ENCODE data around the gene TIMD4. TPM values are rescaled to one million over a fixed set of nuclear protein-coding genes. Genes with fewer than 3 reads are reported as not detected.

The TIMD4 gene
- total and polyA plus RNA-seq, 8 donors, result 0.50 TPM; not detected in 7

DNA sequence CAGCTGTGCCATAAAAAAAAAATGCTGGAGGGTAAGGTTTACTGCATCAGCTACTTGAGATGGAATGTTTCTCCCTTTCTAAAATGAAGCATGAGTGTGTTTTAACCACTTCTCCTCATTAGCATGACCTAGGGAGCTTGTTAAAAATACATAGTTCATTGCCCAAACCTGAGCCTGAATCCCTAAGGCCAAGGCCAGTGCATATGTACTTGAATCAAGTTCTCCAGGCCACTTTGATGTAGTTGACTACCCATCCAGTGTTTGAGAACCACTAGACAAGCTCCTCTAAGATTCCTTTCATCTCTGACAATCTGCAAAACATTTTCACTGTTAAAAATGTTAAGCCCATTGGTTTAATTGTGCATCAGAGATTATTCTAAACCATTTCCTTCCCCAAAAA lies 6.7 kb downstream of the TIMD4 start:
- no peaks in the 10 kb centered on the region for H3K36me3 ChIP-seq
- H3K27me3 ChIP-seq, result no peaks in the 10 kb centered on the region
- FAIRE-seq (no peak), ATAC-seq (no peak), DNase-seq (no peak)
- no peak overlapping the region for H3K4me3 ChIP-seq
- H3K9me3 ChIP-seq, result no peaks in the 10 kb centered on the region
- TF ChIP-seq, protein P1, sequence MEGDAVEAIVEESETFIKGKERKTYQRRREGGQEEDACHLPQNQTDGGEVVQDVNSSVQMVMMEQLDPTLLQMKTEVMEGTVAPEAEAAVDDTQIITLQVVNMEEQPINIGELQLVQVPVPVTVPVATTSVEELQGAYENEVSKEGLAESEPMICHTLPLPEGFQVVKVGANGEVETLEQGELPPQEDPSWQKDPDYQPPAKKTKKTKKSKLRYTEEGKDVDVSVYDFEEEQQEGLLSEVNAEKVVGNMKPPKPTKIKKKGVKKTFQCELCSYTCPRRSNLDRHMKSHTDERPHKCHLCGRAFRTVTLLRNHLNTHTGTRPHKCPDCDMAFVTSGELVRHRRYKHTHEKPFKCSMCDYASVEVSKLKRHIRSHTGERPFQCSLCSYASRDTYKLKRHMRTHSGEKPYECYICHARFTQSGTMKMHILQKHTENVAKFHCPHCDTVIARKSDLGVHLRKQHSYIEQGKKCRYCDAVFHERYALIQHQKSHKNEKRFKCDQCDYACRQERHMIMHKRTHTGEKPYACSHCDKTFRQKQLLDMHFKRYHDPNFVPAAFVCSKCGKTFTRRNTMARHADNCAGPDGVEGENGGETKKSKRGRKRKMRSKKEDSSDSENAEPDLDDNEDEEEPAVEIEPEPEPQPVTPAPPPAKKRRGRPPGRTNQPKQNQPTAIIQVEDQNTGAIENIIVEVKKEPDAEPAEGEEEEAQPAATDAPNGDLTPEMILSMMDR (IDR thresholded peaks at IDR 0.05), result no peak
- no peaks in the 10 kb centered on the region for H3K4me1 ChIP-seq
- no peak overlapping the region for H3K27ac ChIP-seq
- intact Hi-C loops (cut with DNase I), result no loop called here

DNA sequence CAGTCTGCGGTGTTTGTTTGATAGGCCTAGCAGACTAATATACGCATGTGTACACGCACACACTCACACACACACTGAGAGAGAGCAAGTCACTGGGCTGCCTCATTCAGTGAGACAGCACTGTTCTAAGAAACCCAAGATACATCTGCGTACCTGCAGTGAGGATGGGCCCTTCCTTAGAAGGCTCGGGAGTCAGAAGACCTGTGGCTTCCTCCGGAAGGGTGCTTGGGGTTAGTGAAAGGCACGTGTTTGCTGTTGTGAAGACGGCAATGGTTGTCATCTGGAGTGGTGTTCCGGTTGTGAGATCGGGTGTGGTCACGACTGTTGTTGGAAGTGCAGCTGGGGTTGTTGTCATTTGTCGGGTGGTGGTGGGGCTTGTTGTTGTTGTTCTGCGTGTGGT lies 11.7 kb downstream of the TIMD4 start:
- no peaks in the 10 kb centered on the region for H3K4me1 ChIP-seq
- FAIRE-seq (no peak), DNase-seq (no peak), ATAC-seq (no peak)
- intact Hi-C loops (cut with DNase I), result no loop called here
- TF ChIP-seq, protein P1 (IDR thresholded peaks at IDR 0.05), result no peak
- no peaks in the 10 kb centered on the region for H3K9me3 ChIP-seq
- H3K4me3 ChIP-seq, result no peak overlapping the region
- H3K36me3 ChIP-seq, result no peaks in the 10 kb centered on the region
- 79 to 91% methylated on average over 13 of the region's 13 CpGs for WGBS, 2 donors
- no peak overlapping the region for H3K27ac ChIP-seq
- no peaks in the 10 kb centered on the region for H3K27me3 ChIP-seq

DNA sequence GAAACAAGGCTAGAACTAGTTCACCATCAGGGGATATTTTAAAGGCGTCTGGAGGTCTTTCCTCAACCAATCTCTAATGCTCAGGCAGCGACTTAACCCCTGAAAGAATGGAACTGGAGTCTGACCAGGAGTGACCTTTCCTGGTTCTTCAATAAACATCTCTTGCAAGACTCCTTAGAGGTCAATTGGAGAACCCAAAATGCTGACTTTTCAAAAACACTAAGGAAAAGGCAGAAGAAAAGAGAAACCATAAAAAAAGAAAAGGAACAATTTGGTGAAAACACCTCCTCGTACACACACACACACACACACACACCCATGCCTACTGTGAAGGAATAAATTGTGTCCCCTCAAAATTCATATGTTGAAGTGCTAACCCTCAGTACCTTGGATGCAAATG lies 12.3 kb downstream of the TIMD4 start:
- no peaks in the 10 kb centered on the region for H3K36me3 ChIP-seq

DNA sequence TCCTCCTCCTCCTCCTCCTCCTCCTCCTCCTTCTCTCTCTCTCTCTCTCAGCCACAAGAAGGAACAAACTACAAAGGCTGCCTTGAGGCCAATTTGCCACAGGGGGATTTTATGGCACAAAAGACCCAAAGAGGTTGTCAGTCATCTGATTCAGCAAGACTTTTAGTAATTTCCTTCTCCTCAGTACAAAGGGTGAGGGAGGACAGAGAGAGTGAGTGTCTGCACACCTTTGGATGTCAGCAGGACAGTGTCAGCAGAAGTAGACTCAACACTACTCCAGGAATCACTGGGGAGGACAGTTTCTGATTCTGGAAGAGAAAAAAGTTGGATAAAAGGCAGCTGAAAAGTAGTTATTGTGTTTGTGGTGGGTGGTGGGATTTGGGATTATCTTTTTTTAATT lies 13.6 kb downstream of the TIMD4 start:
- intact Hi-C loops (cut with DNase I), result no loop called here

More for the DNA sequence above, 12.3 kb downstream of the TIMD4 start:
- intact Hi-C loops (cut with DNase I), result no loop called here
- H3K4me3 ChIP-seq, result no peak overlapping the region
- DNase-seq, result no peak
- H3K4me1 ChIP-seq, result no peaks in the 10 kb centered on the region
- H3K9me3 ChIP-seq, result no peaks in the 10 kb centered on the region
- H3K27me3 ChIP-seq, result no peaks in the 10 kb centered on the region
- WGBS, 2 donors, result 36 to 58% methylated on average over 3 of the region's 3 CpGs
- no peak for ATAC-seq
- TF ChIP-seq, protein P1 (IDR thresholded peaks at IDR 0.05), result no peak
- no peak for FAIRE-seq
- H3K27ac ChIP-seq, result no peak overlapping the region

DNA sequence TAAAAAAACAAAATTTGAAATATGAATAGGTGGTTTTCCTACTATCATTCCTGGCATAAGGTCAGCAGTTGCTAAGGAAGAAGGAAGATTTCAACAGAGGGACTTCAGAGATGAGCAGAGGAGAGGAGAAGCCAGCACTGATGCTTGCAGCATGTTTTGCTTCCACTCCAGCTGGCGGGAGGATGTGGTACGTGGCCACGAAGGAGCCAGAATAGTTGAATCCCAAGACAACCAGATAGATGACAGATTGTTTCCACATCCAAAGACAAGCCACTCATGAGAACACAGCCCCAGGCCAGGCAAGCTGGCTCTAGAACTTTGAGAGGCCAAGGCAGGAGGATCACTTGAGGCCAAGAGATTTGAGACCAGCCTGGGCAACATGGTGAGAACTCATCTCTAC lies 15.1 kb downstream of the TIMD4 start:
- Histone ChIP-seq H3K4me3 (no peak overlapping the region), H3K4me1 (no peaks in the 10 kb centered on the region), H3K27ac (no peak overlapping the region), H3K36me3 (no peaks in the 10 kb centered on the region), H3K27me3 (no peaks in the 10 kb centered on the region), H3K9me3 (no peaks in the 10 kb centered on the region)
- TF ChIP-seq, protein P1 (IDR thresholded peaks at IDR 0.05), result no peak
- no peak for DNase-seq
- no peak for ATAC-seq
- WGBS, 2 donors, result 74 to 85% methylated on average over 3 of the region's 3 CpGs
- intact Hi-C loops (cut with DNase I), result no loop called here
- no peak for FAIRE-seq

More for the DNA sequence above, 13.6 kb downstream of the TIMD4 start:
- H3K36me3 ChIP-seq, result no peaks in the 10 kb centered on the region
- H3K9me3 ChIP-seq, result no peaks in the 10 kb centered on the region
- no peaks in the 10 kb centered on the region for H3K27me3 ChIP-seq
- no peak overlapping the region for H3K27ac ChIP-seq
- DNase-seq, result no peak
- TF ChIP-seq, protein P1 (IDR thresholded peaks at IDR 0.05), result no peak
- no peak for FAIRE-seq
- no peak overlapping the region for H3K4me3 ChIP-seq
- no peaks in the 10 kb centered on the region for H3K4me1 ChIP-seq
- ATAC-seq, result no peak
